ENCODE results near the gene C22orf39. TPM values are rescaled to one million over a fixed set of nuclear protein-coding genes. Genes with fewer than 3 reads are reported as not detected.

Gene C22orf39
- total and polyA plus RNA-seq, 2 donors (not counting 1 experiment from before 2014, with no cell fraction given): 37.7 to 47.2 TPM

DNA sequence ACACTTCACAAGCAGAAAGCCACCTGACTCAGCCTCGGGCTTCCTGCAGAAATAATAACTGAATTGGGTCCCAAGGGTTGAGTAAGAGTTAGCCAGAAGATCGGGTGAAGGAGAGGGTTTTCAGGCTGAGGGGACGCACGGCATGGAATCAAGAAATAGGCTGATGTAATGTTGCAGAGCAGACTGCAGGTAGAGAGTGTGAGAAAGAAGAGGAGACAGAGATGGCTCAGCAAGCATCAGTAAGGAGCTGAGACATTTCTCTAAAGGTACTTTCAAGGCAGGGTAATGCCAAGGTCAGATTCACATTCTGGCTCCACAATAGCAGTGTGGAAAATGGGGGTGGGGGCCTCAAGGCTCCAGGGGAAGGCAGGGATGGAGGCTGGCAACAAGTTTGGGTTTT lies 34.6 kb downstream of the C22orf39 start:
- CTCF ChIA-PET: interaction anchor here (0.6 kb wide), 1 partner anchor 210 kb away, joined by 3 read pairs; no protein-coding TSS in a partner anchor
- 86% methylated on average over 4 of the region's 4 CpGs for WGBS (ENCODE audit: insufficient coverage)
- intact Hi-C loops (cut with micrococcal nuclease): no loop called here

DNA sequence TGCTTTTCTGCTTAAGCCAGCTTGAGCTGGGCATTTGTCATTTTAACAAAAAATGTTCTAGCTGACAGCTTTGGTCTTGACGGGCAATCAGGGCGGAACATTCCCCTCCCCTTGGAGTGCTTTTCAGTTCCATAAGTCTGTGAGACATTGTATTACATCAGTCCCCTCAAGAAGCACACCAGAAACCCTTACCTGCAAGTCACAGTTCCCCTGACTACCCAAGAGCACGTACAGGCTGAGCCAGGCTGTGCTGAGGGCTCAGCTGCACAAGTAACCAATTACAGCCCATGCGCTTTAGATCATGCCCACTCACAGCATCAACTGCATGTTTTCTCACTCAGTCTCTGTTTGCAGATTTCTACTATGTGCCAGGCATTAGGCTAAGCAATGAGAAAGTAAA lies 35.0 kb downstream of the C22orf39 start:
- Histone ChIP-seq H3K4me1 (ENCODE audit: control insufficient read depth in 2 of 2, insufficient read depth in 2 of 2, low read length in 2 of 2) (no peaks in the 10 kb centered on the region), H4K20me1 (ENCODE audit: control insufficient read depth, insufficient read depth, low read length, poor library complexity, severe bottlenecking) (peaks cover 44% of the 10 kb centered on the region), H3K36me3 (replicated peaks in 1 of 2; ENCODE audit: control extremely low read depth in 1 of 2, control insufficient read depth in 1 of 2, extremely low read depth in 1 of 2, insufficient read depth in 2 of 2, low read length in 1 of 2) (peaks cover 0 to 32% of the 10 kb centered on the region in 2 experiments), H3K27me3 (replicated peaks in 1 of 4; ENCODE audit: control extremely low read depth in 1 of 4, control insufficient read depth in 3 of 4, insufficient read depth in 4 of 4, low read length in 3 of 4) (no peaks in the 10 kb centered on the region), H3K9me3 (ENCODE audit: control extremely low read depth in 1 of 3, control insufficient read depth in 2 of 3, insufficient read depth in 1 of 3, low read length in 2 of 3) (no peaks in the 10 kb centered on the region), H2AFZ (ENCODE audit: insufficient read depth, low read depth, low read length, poor library complexity, severe bottlenecking) (no peak overlapping the region), H3K27ac (ENCODE audit: low read length in 2 of 2) (no peak overlapping the region), H3K79me2 (ENCODE audit: control insufficient read depth, insufficient read depth, low read length) (peaks cover 59% of the 10 kb centered on the region), H3K9ac (ENCODE audit: low read length) (no peak overlapping the region), H3K4me3 (ENCODE audit: control extremely low read depth in 1 of 5, extremely low read depth in 1 of 5, insufficient read depth in 1 of 5, low read depth in 2 of 5, low read length in 4 of 5) (no peak overlapping the region), H3K4me2 (replicated peaks; ENCODE audit: low read depth, low read length, poor library complexity, severe bottlenecking) (no peak overlapping the region)
- H3K4me3 Mint-ChIP-seq: no peak overlapping the region
- DNase-seq (no peak), ATAC-seq (ENCODE audit: low read depth) (no peak)
- TF ChIP-seq EZH2 (IDR thresholded peaks at IDR 0.05; ENCODE audit: borderline replicate concordance, insufficient read depth, low read depth, low read length, poor library complexity, severe bottlenecking): no peak
- TF ChIP-seq, protein P1, sequence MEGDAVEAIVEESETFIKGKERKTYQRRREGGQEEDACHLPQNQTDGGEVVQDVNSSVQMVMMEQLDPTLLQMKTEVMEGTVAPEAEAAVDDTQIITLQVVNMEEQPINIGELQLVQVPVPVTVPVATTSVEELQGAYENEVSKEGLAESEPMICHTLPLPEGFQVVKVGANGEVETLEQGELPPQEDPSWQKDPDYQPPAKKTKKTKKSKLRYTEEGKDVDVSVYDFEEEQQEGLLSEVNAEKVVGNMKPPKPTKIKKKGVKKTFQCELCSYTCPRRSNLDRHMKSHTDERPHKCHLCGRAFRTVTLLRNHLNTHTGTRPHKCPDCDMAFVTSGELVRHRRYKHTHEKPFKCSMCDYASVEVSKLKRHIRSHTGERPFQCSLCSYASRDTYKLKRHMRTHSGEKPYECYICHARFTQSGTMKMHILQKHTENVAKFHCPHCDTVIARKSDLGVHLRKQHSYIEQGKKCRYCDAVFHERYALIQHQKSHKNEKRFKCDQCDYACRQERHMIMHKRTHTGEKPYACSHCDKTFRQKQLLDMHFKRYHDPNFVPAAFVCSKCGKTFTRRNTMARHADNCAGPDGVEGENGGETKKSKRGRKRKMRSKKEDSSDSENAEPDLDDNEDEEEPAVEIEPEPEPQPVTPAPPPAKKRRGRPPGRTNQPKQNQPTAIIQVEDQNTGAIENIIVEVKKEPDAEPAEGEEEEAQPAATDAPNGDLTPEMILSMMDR (IDR thresholded peaks at IDR 0.05): no peak
- POLR2A ChIA-PET: interaction anchor here (0.6 kb wide), 1 partner anchor 451 kb away, joined by 3 read pairs; no protein-coding TSS in a partner anchor
- no peaks in the 10 kb centered on the region for H3K27me3 Mint-ChIP-seq
- H3K4me1 Mint-ChIP-seq: peaks cover 21% of the 10 kb centered on the region
- WGBS (ENCODE audit: insufficient coverage): 93% methylated on average over 3 of the region's 4 CpGs
- CTCF ChIA-PET: interaction anchor here (0.6 kb wide), 1 partner anchor 211 kb away, joined by 3 read pairs; no protein-coding TSS in a partner anchor
- no peaks in the 10 kb centered on the region for H3K9me3 Mint-ChIP-seq (ENCODE audit: insufficient read depth)
- intact Hi-C loops (cut with micrococcal nuclease): no loop called here
- no peak overlapping the region for H3K27ac Mint-ChIP-seq

More for the DNA sequence above, 34.6 kb downstream of the C22orf39 start:
- Mint-ChIP-seq H3K4me1 (peaks cover 21% of the 10 kb centered on the region), H3K4me3 (no peak overlapping the region), H3K9me3 (ENCODE audit: insufficient read depth) (no peaks in the 10 kb centered on the region), H3K27me3 (no peaks in the 10 kb centered on the region), H3K27ac (no peak overlapping the region)
- peaks cover 49% of the 10 kb centered on the region for H4K20me1 ChIP-seq (ENCODE audit: control insufficient read depth, insufficient read depth, low read length, poor library complexity, severe bottlenecking)
- H3K4me1 ChIP-seq (ENCODE audit: control insufficient read depth in 2 of 2, insufficient read depth in 2 of 2, low read length in 2 of 2): no peaks in the 10 kb centered on the region
- ATAC-seq (ENCODE audit: low read depth) (no peak), DNase-seq (no peak)
- H3K9ac ChIP-seq (ENCODE audit: low read length): no peak overlapping the region
- no peaks in the 10 kb centered on the region for H3K9me3 ChIP-seq (ENCODE audit: control extremely low read depth in 1 of 3, control insufficient read depth in 2 of 3, insufficient read depth in 1 of 3, low read length in 2 of 3)
- peaks cover 0 to 27% of the 10 kb centered on the region in 2 experiments for H3K36me3 ChIP-seq (replicated peaks in 1 of 2; ENCODE audit: control extremely low read depth in 1 of 2, control insufficient read depth in 1 of 2, extremely low read depth in 1 of 2, insufficient read depth in 2 of 2, low read length in 1 of 2)
- no peak overlapping the region for H3K4me3 ChIP-seq (ENCODE audit: control extremely low read depth in 1 of 5, extremely low read depth in 1 of 5, insufficient read depth in 1 of 5, low read depth in 2 of 5, low read length in 4 of 5)
- no peak for TF ChIP-seq EZH2 (IDR thresholded peaks at IDR 0.05; ENCODE audit: borderline replicate concordance, insufficient read depth, low read depth, low read length, poor library complexity, severe bottlenecking)
- TF ChIP-seq, protein P1 (IDR thresholded peaks at IDR 0.05): no peak
- no peak overlapping the region for H3K4me2 ChIP-seq (replicated peaks; ENCODE audit: low read depth, low read length, poor library complexity, severe bottlenecking)
- H3K27ac ChIP-seq (ENCODE audit: low read length in 2 of 2): no peak overlapping the region
- no peak overlapping the region for H2AFZ ChIP-seq (ENCODE audit: insufficient read depth, low read depth, low read length, poor library complexity, severe bottlenecking)
- H3K27me3 ChIP-seq (replicated peaks in 1 of 4; ENCODE audit: control extremely low read depth in 1 of 4, control insufficient read depth in 3 of 4, insufficient read depth in 4 of 4, low read length in 3 of 4): no peaks in the 10 kb centered on the region
- H3K79me2 ChIP-seq (ENCODE audit: control insufficient read depth, insufficient read depth, low read length): peaks cover 64% of the 10 kb centered on the region
- POLR2A ChIA-PET: no interaction called here

All from B cell (primary cell).